Effector memory CD4-positive, alpha-beta T cell (primary cell): ENCODE results near the gene RSBN1.
"Not testable (repeated sequence)": the region's sequence is repeated elsewhere in the genome, so short reads cannot be mapped to it uniquely, and the experiment has no call there.

Experiments
- DNase-seq, 3 donors: peaks; one replicate each; pipeline ENCODE4 v3.0.0-alpha.2; 2020
- H3K27ac ChIP-seq: 2 replicates; pipeline ENCODE4 v1.7.0; 2013; ENCODE audit warnings: mild to moderate bottlenecking, low read length, moderate library complexity; ENCODE audit not compliant: insufficient read depth, poor library complexity, severe bottlenecking
- H3K27me3 ChIP-seq: replicated peaks from 2 replicates; pipeline ENCODE4 v1.7.0; 2013; ENCODE audit warnings: mild to moderate bottlenecking, low read length; ENCODE audit not compliant: insufficient read depth, control insufficient read depth, poor library complexity, severe bottlenecking
- H3K36me3 ChIP-seq: 2 replicates; pipeline ENCODE4 v1.7.0; 2013; ENCODE audit warnings: mild to moderate bottlenecking, low read length, moderate library complexity; ENCODE audit not compliant: control insufficient read depth, insufficient read depth
- H3K4me1 ChIP-seq: 2 replicates; pipeline ENCODE4 v1.7.0; 2013; ENCODE audit warnings: low read length, mild to moderate bottlenecking; ENCODE audit not compliant: control insufficient read depth, insufficient read depth, poor library complexity, severe bottlenecking
- H3K4me3 ChIP-seq: 2 replicates; pipeline ENCODE4 v1.7.0; 2013; ENCODE audit warnings: low read length, low read depth, mild to moderate bottlenecking; ENCODE audit not compliant: insufficient read depth, poor library complexity, severe bottlenecking
- H3K9me3 ChIP-seq: 2 replicates; pipeline ENCODE4 v1.7.0; 2013; ENCODE audit warnings: mild to moderate bottlenecking, low read length, moderate library complexity; ENCODE audit not compliant: control insufficient read depth

Gene RSBN1

GRCh38 chr1:113751114-113751513 lies 61.2 kb downstream of the RSBN1 start:
- no peak for DNase-seq
- H3K27me3 ChIP-seq = no peaks in the 10 kb centered on the region
- no peak overlapping the region for H3K27ac ChIP-seq
- peaks cover 3% of the 10 kb centered on the region for H3K4me1 ChIP-seq
- no peaks in the 10 kb centered on the region for H3K36me3 ChIP-seq
- no peak overlapping the region for H3K4me3 ChIP-seq
- no peaks in the 10 kb centered on the region for H3K9me3 ChIP-seq

GRCh38 chr1:113749402-113749801 lies 62.9 kb downstream of the RSBN1 start:
- H3K9me3 ChIP-seq = no peaks in the 10 kb centered on the region
- no peaks in the 10 kb centered on the region for H3K27me3 ChIP-seq
- H3K4me3 ChIP-seq = no peak overlapping the region
- no peak for DNase-seq
- no peak overlapping the region for H3K27ac ChIP-seq
- H3K36me3 ChIP-seq = no peaks in the 10 kb centered on the region
- H3K4me1 ChIP-seq = no peaks in the 10 kb centered on the region

- Histone ChIP-seq H3K36me3 (no peaks in the 10 kb centered on the region), H3K27ac (no peak overlapping the region), H3K27me3 (no peaks in the 10 kb centered on the region), H3K4me3 (no peak overlapping the region), H3K4me1 (no peaks in the 10 kb centered on the region), H3K9me3 (no peaks in the 10 kb centered on the region)
- no peak for DNase-seq
Measured at GRCh38 chr1:113747376-113747775, 64.9 kb downstream of the RSBN1 start.

GRCh38 chr1:113745425-113745824 lies 66.9 kb downstream of the RSBN1 start:
- H3K9me3 ChIP-seq = no peaks in the 10 kb centered on the region
- H3K27me3 ChIP-seq = no peaks in the 10 kb centered on the region
- H3K4me3 ChIP-seq = no peak overlapping the region
- H3K36me3 ChIP-seq = no peaks in the 10 kb centered on the region
- no peaks in the 10 kb centered on the region for H3K4me1 ChIP-seq
- H3K27ac ChIP-seq = no peak overlapping the region
- no peak for DNase-seq

GRCh38 chr1:113744114-113744513 lies 68.2 kb downstream of the RSBN1 start:
- Histone ChIP-seq H3K4me3 (no peak overlapping the region), H3K27ac (no peak overlapping the region), H3K27me3 (no peaks in the 10 kb centered on the region), H3K9me3 (no peaks in the 10 kb centered on the region), H3K36me3 (no peaks in the 10 kb centered on the region), H3K4me1 (no peaks in the 10 kb centered on the region)
- DNase-seq = no peak

- H3K27ac ChIP-seq = no peak overlapping the region
- H3K27me3 ChIP-seq = no peaks in the 10 kb centered on the region
- no peaks in the 10 kb centered on the region for H3K9me3 ChIP-seq
- no peak overlapping the region for H3K4me3 ChIP-seq
- no peak for DNase-seq
- H3K4me1 ChIP-seq = no peaks in the 10 kb centered on the region
- no peaks in the 10 kb centered on the region for H3K36me3 ChIP-seq
Measured at GRCh38 chr1:113742515-113742914, 69.8 kb downstream of the RSBN1 start.

- Histone ChIP-seq H3K36me3 (no peaks in the 10 kb centered on the region), H3K4me1 (no peaks in the 10 kb centered on the region), H3K4me3 (no peak overlapping the region), H3K27ac (no peak overlapping the region), H3K9me3 (no peaks in the 10 kb centered on the region), H3K27me3 (no peaks in the 10 kb centered on the region)
- no peak for DNase-seq
Measured at GRCh38 chr1:113734357-113735055, 77.8 kb downstream of the RSBN1 start.

GRCh38 chr1:113732802-113733201 lies 79.5 kb downstream of the RSBN1 start:
- no peak overlapping the region for H3K27ac ChIP-seq
- no peaks in the 10 kb centered on the region for H3K36me3 ChIP-seq
- H3K4me3 ChIP-seq = no peak overlapping the region
- no peak for DNase-seq
- H3K9me3 ChIP-seq = no peaks in the 10 kb centered on the region
- no peaks in the 10 kb centered on the region for H3K4me1 ChIP-seq
- H3K27me3 ChIP-seq = no peaks in the 10 kb centered on the region

GRCh38 chr1:113721010-113721409 lies 91.3 kb downstream of the RSBN1 start:
- Histone ChIP-seq H3K4me3 (no peak overlapping the region), H3K36me3 (peaks cover 3% of the 10 kb centered on the region), H3K4me1 (no peaks in the 10 kb centered on the region), H3K27ac (no peak overlapping the region), H3K9me3 (no peaks in the 10 kb centered on the region), H3K27me3 (no peaks in the 10 kb centered on the region)
- DNase-seq = no peak

- H3K4me3 ChIP-seq, DNase-seq, H3K36me3 ChIP-seq: not testable (repeated sequence)
Measured at GRCh38 chr1:113718621-113719020, 93.7 kb downstream of the RSBN1 start.

More at GRCh38 chr1:113718621-113719020, 93.7 kb downstream of the RSBN1 start:
- not testable (repeated sequence) for H3K27me3 ChIP-seq, H3K4me1 ChIP-seq, H3K27ac ChIP-seq, H3K9me3 ChIP-seq
